ENCODE measurements around the gene EXOC3L4. TPM values are rescaled to one million over a fixed set of nuclear protein-coding genes. Genes with fewer than 3 reads are reported as not detected.

Gene EXOC3L4
- total RNA-seq, 4 donors from 2014 or later, result 0.93 to 5.2 (median 1.3) TPM; not detected in 1

- DNase-seq (ENCODE audit: low spot score) (no peak), ATAC-seq (ENCODE audit: low FRiP score) (peak; percentile 19)
- no peak for TF ChIP-seq CTCF (IDR thresholded peaks at IDR 0.05)
Measured at GRCh38 chr14:103121121-103121845, 26.8 kb downstream of the EXOC3L4 start.

GRCh38 chr14:103121846-103122584 is 27.5 kb downstream of the EXOC3L4 start:
- DNase-seq (ENCODE audit: low spot score) (peak; percentile 92), ATAC-seq (ENCODE audit: low FRiP score) (peak; percentile 38)
- no peak for TF ChIP-seq CTCF (IDR thresholded peaks at IDR 0.05)

- no peak for TF ChIP-seq CTCF (IDR thresholded peaks at IDR 0.05)
- no peak for DNase-seq (ENCODE audit: low spot score)
- peak; percentile 13 for ATAC-seq (ENCODE audit: low FRiP score)
Measured at GRCh38 chr14:103122585-103122946, 28.0 kb downstream of the EXOC3L4 start.

- TF ChIP-seq CTCF (IDR thresholded peaks at IDR 0.05), result no peak
- DNase-seq (ENCODE audit: low spot score), result no peak
- ATAC-seq (ENCODE audit: low FRiP score), result peak; percentile 25
Measured at GRCh38 chr14:103122947-103123633, 28.6 kb downstream of the EXOC3L4 start, which contains the start of gene TNFAIP2. TNFAIP2 (plus strand) TSS chr14:103123461; CDS start chr14:103126458, 2,997 bp downstream.

GRCh38 chr14:103123634-103124500 is 29.3 kb downstream of the EXOC3L4 start:
- DNase-seq (ENCODE audit: low spot score) (no peak), ATAC-seq (ENCODE audit: low FRiP score) (peak; percentile 10)
- TF ChIP-seq CTCF (IDR thresholded peaks at IDR 0.05), result peak in 1 of 3 donors; percentile 25

GRCh38 chr14:103124501-103125001 is 30.0 kb downstream of the EXOC3L4 start:
- DNase-seq (ENCODE audit: low spot score), result no peak
- no peak for ATAC-seq (ENCODE audit: low FRiP score)
- no peak for TF ChIP-seq CTCF (IDR thresholded peaks at IDR 0.05)

Measured in omental fat pad (tissue), 4 donors.